Adrenal gland (tissue), 5 donors: Measurements from ENCODE around the gene RAB3IP.

Experiments
- CTCF ChIP-seq, 6 experiments: fragments of 450-650 bp in 4 of 6; fragments of 200-600 bp in 2 of 6; sonication (generic) in 1 of 6; IDR thresholded peaks; 1 replicate in 5 of 6; 2 replicates in 1 of 6; pipeline versions ENCODE4 v1.5.1 to v1.8.0; 2016 to 2021; ENCODE audit warnings: antibody characterized with exemption in 6 of 6, mild to moderate bottlenecking in 2 of 6, moderate library complexity in 1 of 6
- POLR2A ChIP-seq, 2 donors: fragments of 450-650 bp; IDR thresholded peaks; one replicate each; pipeline ENCODE4 v1.6.1; 2017; ENCODE audit warnings: antibody characterized with exemption in 2 of 2, mild to moderate bottlenecking in 2 of 2, moderate library complexity in 1 of 2
- donor health status: DM: no; HTN: no; CAD: no.

- TF ChIP-seq CTCF (IDR thresholded peaks at IDR 0.05) (no peak), POLR2A (IDR thresholded peaks at IDR 0.05) (no peak)
Measured at GRCh38 chr12:69828897-69829296, 90.2 kb downstream of the RAB3IP start.
